GM12801 (cell line): ENCODE results near the gene ARHGDIG.

Experiments
- CTCF ChIP-seq: IDR thresholded peaks from one replicate; pipeline ENCODE4 v1.5.1; 2011; ENCODE audit warnings: control low read depth; ENCODE audit not compliant: insufficient read length; ENCODE audit errors: extremely low read depth

The ARHGDIG gene

GRCh38 chr16:311725-312124 lies 31.3 kb downstream of the ARHGDIG start:
- TF ChIP-seq CTCF, result no peak

GRCh38 chr16:314351-314750 lies 34.0 kb downstream of the ARHGDIG start:
- TF ChIP-seq CTCF, result no peak

GRCh38 chr16:314795-315299 lies 34.5 kb downstream of the ARHGDIG start:
- no peak for TF ChIP-seq CTCF

GRCh38 chr16:316741-317464 lies 36.5 kb downstream of the ARHGDIG start:
- no peak for TF ChIP-seq CTCF

GRCh38 chr16:317583-317982 lies 37.2 kb downstream of the ARHGDIG start:
- TF ChIP-seq CTCF, result no peak

- no peak for TF ChIP-seq CTCF
Observed at GRCh38 chr16:318628-319027, 38.2 kb downstream of the ARHGDIG start.

GRCh38 chr16:320206-320605 lies 39.8 kb downstream of the ARHGDIG start:
- TF ChIP-seq CTCF, result no peak
